Ascending aorta (tissue), 2 donors: Measurements from ENCODE around the gene CDRT15. TPM values are rescaled to one million over a fixed set of nuclear protein-coding genes. Genes with fewer than 3 reads are reported as not detected.
"Not testable (repeated sequence)": the region's sequence is repeated elsewhere in the genome, so short reads cannot be mapped to it uniquely, and the experiment has no call there.

Source experiments
- DNase-seq, 2 donors: peaks; one replicate each; pipeline ENCODE4 v3.0.0-alpha.2; 2019; ENCODE audit warnings: low spot score in 2 of 2
- H3K27ac ChIP-seq, 2 donors: fragments of 200-600 bp; sonication (generic); one replicate each; pipeline ENCODE4 v1.5.1; 2016 to 2017; ENCODE audit warnings: mild to moderate bottlenecking in 1 of 2
- H3K27me3 ChIP-seq: fragments of 200-600 bp; sonication (generic); one replicate; pipeline ENCODE4 v1.5.1; 2017
- H3K36me3 ChIP-seq, 2 donors: fragments of 200-600 bp; sonication (generic); one replicate each; pipeline ENCODE4 v1.5.1; 2016
- H3K4me1 ChIP-seq, 2 donors: fragments of 200-600 bp; sonication (generic); one replicate each; pipeline ENCODE4 v1.5.1; 2016 to 2017; ENCODE audit warnings: mild to moderate bottlenecking in 1 of 2
- H3K4me3 ChIP-seq, 2 donors: fragments of 200-600 bp; sonication (generic); one replicate each; pipeline ENCODE4 v1.5.1; 2016 to 2017; ENCODE audit warnings: mild to moderate bottlenecking in 1 of 2
- H3K9me3 ChIP-seq, 2 donors: fragments of 200-600 bp; sonication (generic); one replicate each; pipeline ENCODE4 v1.5.1; 2016
- CTCF ChIP-seq, 3 experiments: fragments of 200-600 bp in 2 of 3; fragments of 450-650 bp in 1 of 3; sonication (generic) in 2 of 3; IDR thresholded peaks; one replicate each; pipeline ENCODE4 v1.5.1; 2016 to 2019; ENCODE audit warnings: antibody characterized with exemption in 3 of 3, mild to moderate bottlenecking in 1 of 3, moderate library complexity in 1 of 3
- intact Hi-C: fragments of 100-400 bp; cut with DNase I; formaldehyde crosslinking; loops from one replicate; pipeline ENCODE4 v1.15.1; 2023
- total RNA-seq: library from RNA; depleted of rRNA; stranded (reverse); fragments of >200 nt; gene quantifications from one replicate; pipeline ENCODE4 v1.1.0, GENCODE V29; 2016

CDRT15 gene
- total RNA-seq, 1 donor from 2014 or later: not detected

DNA sequence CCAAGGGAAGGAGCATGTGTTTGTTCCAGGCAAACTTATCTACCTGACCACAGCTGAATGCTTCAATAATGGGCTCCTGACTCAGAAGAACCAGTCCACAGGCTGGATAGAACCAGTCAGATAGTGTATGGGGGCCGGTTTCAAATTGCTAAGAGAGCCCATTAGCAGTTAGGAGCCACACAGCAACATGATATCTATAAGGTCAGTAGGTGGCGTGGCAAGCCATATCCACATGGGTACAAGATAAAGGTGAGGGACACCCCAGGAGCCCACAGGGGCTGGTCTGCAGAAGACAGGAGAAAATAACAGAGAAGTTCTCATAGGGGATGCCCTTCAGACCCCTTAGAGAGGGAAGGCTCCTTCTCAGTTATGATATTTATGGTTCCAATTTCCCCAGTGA, 31.6 kb upstream of the CDRT15 start:
- no peak for DNase-seq
- no peaks in the 10 kb centered on the region for H3K27me3 ChIP-seq
- H3K27ac ChIP-seq: no peak overlapping the region
- TF ChIP-seq CTCF (IDR thresholded peaks at IDR 0.05): no peak
- H3K4me1 ChIP-seq: no peaks in the 10 kb centered on the region
- intact Hi-C loops: no loop called here
- peaks cover 0 to 3% of the 10 kb centered on the region in 2 donors for H3K9me3 ChIP-seq
- H3K4me3 ChIP-seq: no peak overlapping the region
- no peaks in the 10 kb centered on the region for H3K36me3 ChIP-seq

GRCh38 chr17:14261406-14261805, 24.7 kb upstream of the CDRT15 start:
- DNase-seq: no peak
- Histone ChIP-seq H3K9me3 (no peaks in the 10 kb centered on the region), H3K4me3 (no peak overlapping the region), H3K27me3 (no peaks in the 10 kb centered on the region), H3K4me1 (no peaks in the 10 kb centered on the region), H3K27ac (no peak overlapping the region), H3K36me3 (no peaks in the 10 kb centered on the region)
- intact Hi-C loops: no loop called here
- TF ChIP-seq CTCF (IDR thresholded peaks at IDR 0.05): no peak

DNA sequence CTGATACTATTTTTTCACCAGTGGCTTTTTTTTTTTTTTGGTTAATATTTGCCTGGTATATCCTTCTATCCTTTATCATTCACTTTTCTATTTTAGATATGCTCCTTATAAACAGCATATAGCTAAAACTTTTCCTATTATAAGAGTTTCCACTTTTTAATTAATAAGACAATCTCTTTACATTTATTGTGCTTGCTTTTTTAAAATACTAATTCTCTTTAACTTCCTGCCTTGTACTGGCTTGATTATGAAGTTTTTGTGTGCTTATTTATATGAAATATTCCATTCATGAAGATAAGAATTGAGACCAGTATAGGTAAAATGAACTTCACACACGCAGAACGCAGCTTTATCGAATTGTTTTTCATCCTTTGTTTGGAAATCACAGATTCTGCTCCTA, 9.0 kb upstream of the CDRT15 start:
- no peaks in the 10 kb centered on the region for H3K27me3 ChIP-seq
- no peak for TF ChIP-seq CTCF (IDR thresholded peaks at IDR 0.05)
- H3K4me1 ChIP-seq: no peaks in the 10 kb centered on the region
- H3K36me3 ChIP-seq: no peaks in the 10 kb centered on the region
- intact Hi-C loops: no loop called here
- H3K9me3 ChIP-seq: no peaks in the 10 kb centered on the region
- no peak overlapping the region for H3K27ac ChIP-seq
- no peak overlapping the region for H3K4me3 ChIP-seq
- no peak for DNase-seq

GRCh38 chr17:14245002-14245401, 8.3 kb upstream of the CDRT15 start:
- Histone ChIP-seq H3K9me3 (no peaks in the 10 kb centered on the region), H3K27ac (no peak overlapping the region), H3K4me3 (no peak overlapping the region), H3K27me3 (no peaks in the 10 kb centered on the region), H3K4me1 (no peaks in the 10 kb centered on the region), H3K36me3 (no peaks in the 10 kb centered on the region)
- no peak for DNase-seq
- no peak for TF ChIP-seq CTCF (IDR thresholded peaks at IDR 0.05)
- intact Hi-C loops: no loop called here

- DNase-seq: not testable (repeated sequence)
These were observed 2.6 kb upstream of the CDRT15 start for GRCh38 chr17:14239271-14239670.

DNA sequence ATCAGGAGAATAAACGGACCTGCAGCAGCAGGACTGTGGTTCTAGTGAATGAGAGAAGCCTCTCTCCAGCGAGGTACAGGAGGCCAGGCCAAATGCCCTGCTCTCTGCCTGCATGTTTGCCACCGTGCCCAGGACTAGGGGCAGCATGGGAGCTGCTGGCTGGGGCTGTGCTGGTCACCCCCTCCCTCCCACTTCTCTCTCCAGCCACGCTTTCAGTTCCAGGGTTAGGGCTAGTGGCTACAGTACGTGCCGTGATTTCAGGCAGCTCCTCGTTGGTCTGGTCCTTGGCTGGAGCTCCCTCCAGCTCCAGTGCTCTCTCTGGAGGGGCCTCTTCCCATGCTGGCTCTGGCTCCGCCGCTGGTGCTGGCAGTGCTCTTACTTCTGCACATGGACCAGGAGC, 630 bp downstream of the CDRT15 start:
- intact Hi-C loops, H3K9me3 ChIP-seq, H3K36me3 ChIP-seq, DNase-seq, H3K4me1 ChIP-seq, H3K27ac ChIP-seq, H3K4me3 ChIP-seq, H3K27me3 ChIP-seq: not testable (repeated sequence)

More at GRCh38 chr17:14239271-14239670, 2.6 kb upstream of the CDRT15 start:
- H3K36me3 ChIP-seq, intact Hi-C loops, H3K4me1 ChIP-seq, H3K4me3 ChIP-seq, H3K27me3 ChIP-seq, H3K27ac ChIP-seq, H3K9me3 ChIP-seq: not testable (repeated sequence)

DNA sequence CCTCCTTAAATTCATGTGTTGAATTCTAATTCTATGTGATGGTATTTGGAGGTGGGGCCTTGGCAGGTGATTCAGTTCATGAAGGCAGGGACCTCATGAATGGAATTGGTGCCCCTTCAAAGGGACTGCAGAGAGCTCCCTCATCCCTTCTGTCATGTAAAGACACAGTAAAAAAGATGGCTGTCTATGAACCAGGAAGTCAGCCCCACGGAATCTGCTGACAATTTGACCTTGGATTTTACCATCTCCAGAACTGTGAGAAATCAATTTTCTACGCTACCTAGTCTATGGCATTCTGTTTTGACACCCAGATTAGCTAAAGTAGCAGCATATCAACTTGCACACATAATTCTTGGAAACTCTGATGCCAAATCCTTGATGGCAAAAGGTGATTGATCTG, 1.6 kb downstream of the CDRT15 start:
- DNase-seq, H3K9me3 ChIP-seq, H3K27ac ChIP-seq, H3K4me3 ChIP-seq, H3K27me3 ChIP-seq, intact Hi-C loops, H3K36me3 ChIP-seq, H3K4me1 ChIP-seq: not testable (repeated sequence)

DNA sequence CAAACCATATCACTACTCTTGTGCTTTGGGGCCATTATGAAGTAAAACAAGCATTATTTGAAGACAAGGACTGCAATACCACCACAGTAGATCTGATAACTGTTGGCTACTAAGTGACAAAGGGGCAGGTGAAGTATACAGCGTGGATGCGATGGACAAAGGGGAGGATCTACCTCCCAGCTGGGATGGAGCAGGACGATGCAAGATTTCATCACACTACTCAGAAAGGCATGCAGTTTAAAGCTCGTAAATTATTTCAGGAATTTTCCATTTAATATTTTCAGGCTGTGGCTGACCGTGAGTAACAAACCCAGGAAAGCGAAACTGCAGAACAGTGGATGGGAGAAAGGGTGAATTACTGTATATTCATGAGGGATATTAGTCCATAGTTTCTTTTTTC, 5.5 kb downstream of the CDRT15 start:
- H3K4me1 ChIP-seq, DNase-seq, H3K9me3 ChIP-seq, H3K36me3 ChIP-seq, H3K4me3 ChIP-seq, H3K27ac ChIP-seq, intact Hi-C loops, H3K27me3 ChIP-seq: not testable (repeated sequence)
